PC-9 (cell line): ENCODE measurements around the gene EMC10.

Source experiments
- CTCF ChIP-seq: fragments of 200-600 bp; sonication (generic); conservative IDR thresholded peaks from 2 replicates; pipeline ENCODE4 v1.6.1; 2017; ENCODE audit warnings: mixed run types, antibody characterized with exemption, mild to moderate bottlenecking, moderate library complexity
- EZH2 ChIP-seq: fragments of 200-600 bp; sonication (generic); IDR thresholded peaks from 2 replicates; pipeline ENCODE4 v1.8.0; 2017; ENCODE audit warnings: antibody characterized with exemption, low read depth

- no peak for TF ChIP-seq CTCF
- TF ChIP-seq EZH2: no peak
Measured at GRCh38 chr19:50460161-50460765, 16.0 kb upstream of the EMC10 start.
